GM19452 (cell line): ENCODE measurements around the gene GRIA2.
"Not testable (repeated sequence)": the region's sequence is repeated elsewhere in the genome, so short reads cannot be mapped to it uniquely, and the experiment has no call there.

Experiments used
- ATAC-seq: cut with Tn5 transposase; IDR thresholded peaks from one replicate; pipeline ENCODE4 v1.9.1; 2021; ENCODE audit not compliant: unreplicated experiment

Gene GRIA2

DNA sequence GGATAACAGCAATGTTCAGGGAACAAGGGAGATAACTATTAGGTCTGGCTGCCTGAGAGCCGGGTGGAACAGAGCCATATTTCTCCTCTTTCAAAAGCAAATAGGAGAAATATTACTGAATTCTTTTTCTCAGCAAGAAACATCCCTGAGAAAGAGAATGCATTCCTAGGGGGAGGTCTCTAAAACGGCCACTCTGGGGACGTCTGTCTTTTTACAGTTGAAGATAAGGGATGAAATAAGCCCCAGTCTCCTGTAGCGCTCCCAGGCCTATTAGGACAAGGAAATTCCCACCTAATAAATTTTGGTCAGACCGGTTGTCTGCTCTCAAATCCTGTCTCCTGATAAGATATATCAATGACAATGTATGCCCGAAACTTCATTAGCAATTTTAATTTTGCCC lies 37.6 kb downstream of the GRIA2 start:
- not testable (repeated sequence) for ATAC-seq

- ATAC-seq, result no peak
Measured at GRCh38 chr4:157265281-157265680, 44.8 kb downstream of the GRIA2 start.

- ATAC-seq, result no peak
Measured at GRCh38 chr4:157270108-157270507, 49.6 kb downstream of the GRIA2 start.

DNA sequence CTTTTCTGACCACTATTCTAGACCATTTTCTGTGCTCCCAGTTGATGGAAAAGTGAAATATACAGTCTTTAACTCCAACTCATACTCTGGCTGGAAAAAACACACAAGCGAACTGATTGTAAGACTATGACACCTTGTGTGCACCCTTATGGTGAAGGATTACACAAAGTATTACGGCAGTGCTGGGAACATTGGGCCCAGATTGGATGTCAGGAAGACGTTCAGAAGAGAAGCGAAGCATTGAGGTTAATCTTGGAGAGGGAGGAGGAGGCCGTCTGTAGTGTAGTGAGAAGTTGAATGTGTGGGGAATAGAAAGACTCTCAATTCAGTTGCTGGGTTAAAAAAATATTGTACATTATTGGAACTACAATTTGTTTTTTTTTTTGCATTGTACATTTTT lies 50.0 kb downstream of the GRIA2 start:
- ATAC-seq, result no peak

- no peak for ATAC-seq
Measured at GRCh38 chr4:157271166-157271869, 50.8 kb downstream of the GRIA2 start.

- ATAC-seq, result no peak
Measured at GRCh38 chr4:157280673-157281072, 60.1 kb downstream of the GRIA2 start.

- ATAC-seq, result no peak
Measured at GRCh38 chr4:157282019-157282418, 61.5 kb downstream of the GRIA2 start.

DNA sequence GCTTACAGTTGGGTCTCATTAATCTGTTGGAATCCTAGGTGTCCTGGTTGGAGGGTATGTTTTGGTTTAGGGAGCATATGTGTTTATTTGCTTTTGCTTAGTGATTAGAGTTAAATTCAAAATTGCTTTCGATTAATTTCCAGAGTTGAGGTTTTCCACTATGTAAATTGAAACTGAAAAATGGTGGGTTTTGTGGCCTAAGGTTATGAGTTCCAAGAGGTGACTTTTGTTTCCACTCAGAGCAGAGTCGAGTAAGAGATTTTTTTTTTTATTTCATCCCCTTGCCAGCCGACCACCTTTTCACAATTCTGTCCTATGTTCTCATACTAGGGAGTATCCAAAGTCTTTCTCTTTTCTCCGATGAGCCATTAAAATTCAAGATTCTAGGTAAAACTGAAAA lies 66.9 kb downstream of the GRIA2 start:
- no peak for ATAC-seq

- no peak for ATAC-seq
Measured at GRCh38 chr4:157290622-157291021, 70.1 kb downstream of the GRIA2 start.

GRCh38 chr4:157291071-157291470 lies 70.5 kb downstream of the GRIA2 start:
- no peak for ATAC-seq

DNA sequence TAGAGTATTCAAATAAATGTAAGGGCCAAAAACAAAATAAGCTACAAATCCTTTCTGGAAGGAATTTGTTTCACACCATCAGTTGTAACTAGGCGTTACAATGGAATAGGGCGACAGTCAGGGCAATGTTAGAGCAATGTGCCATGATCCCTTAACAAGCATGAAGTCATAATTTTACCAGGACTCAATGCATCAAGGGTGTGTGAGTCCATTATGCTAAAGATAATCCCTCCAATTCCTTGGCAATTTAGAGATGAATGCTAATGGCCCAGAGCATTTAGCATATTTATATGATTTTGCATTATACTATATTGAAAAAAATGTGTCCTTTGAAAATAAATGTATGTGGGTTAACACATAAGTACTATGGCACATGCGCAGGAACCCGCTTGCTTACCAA lies 73.1 kb downstream of the GRIA2 start:
- ATAC-seq, result no peak

GRCh38 chr4:157294575-157294974 lies 74.0 kb downstream of the GRIA2 start:
- no peak for ATAC-seq

DNA sequence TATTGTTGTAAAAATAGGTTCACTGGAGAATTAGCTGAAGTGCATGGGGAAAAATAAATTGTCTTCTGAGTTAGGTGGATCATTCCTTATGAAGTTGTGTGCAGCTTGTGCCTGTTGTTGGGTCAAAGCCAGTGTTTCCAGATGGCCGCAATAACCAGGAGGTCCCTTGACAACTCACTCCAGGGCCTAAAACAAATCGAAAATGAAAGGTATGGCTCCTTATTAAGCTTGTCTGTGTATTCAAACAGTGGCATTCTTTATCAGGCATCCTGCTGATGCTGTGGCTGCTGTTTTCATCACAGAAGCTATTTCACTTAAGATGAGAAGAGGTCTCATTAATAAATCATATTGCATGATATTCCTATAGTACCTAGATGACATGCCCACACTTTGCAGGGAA lies 80.2 kb downstream of the GRIA2 start:
- no peak for ATAC-seq

DNA sequence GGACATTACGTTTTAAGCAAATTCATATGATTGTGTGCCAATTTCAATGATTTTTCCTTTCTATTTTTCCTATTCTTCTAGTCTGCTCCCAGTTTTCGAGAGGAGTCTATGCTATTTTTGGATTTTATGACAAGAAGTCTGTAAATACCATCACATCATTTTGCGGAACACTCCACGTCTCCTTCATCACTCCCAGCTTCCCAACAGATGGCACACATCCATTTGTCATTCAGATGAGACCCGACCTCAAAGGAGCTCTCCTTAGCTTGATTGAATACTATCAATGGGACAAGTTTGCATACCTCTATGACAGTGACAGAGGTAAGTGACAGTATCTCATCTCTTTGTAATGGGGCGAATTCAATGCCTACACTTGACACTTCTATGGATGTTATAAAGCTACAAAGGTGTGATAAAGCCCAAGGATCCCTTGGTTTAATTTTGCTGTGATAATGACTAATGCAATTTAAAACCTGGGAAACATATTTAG lies 83.0 kb downstream of the GRIA2 start:
- ATAC-seq, result no peak

GRCh38 chr4:157304769-157305168 lies 84.2 kb downstream of the GRIA2 start:
- no peak for ATAC-seq

DNA sequence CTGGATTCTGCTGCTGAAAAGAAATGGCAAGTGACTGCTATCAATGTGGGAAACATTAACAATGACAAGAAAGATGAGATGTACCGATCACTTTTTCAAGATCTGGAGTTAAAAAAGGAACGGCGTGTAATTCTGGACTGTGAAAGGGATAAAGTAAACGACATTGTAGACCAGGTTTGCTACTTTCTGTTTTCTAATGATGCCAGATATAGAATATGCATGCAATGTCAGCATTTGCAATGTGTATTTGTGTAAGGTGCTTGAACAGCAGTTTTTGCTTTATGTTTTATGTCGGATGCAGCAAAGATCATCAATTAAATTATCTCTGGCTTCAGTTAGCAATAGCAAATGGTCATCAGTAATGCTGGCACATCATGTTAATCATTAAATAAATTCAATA lies 92.2 kb downstream of the GRIA2 start:
- ATAC-seq, result no peak

DNA sequence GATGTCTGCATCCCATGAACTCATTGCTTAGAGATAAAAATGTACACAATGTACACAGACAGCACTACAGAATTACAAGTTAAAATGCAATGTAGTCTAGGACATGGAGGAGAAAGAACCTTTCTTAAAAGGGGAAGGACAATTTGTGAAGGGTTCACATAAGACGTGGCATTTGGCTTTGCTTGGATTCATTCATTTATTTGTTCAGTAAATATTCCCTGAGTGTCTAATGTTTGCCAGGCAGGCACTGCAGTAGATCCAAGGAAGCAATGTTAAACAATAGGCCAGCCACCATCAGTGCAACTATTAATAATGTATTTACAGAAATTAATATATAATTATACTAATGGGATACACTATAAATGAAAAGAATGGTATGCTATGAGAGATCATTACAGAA lies 94.4 kb downstream of the GRIA2 start:
- ATAC-seq, result no peak

GRCh38 chr4:157315968-157316367 lies 95.4 kb downstream of the GRIA2 start:
- no peak for ATAC-seq

- ATAC-seq, result no peak
Measured at GRCh38 chr4:157320092-157320491, 99.6 kb downstream of the GRIA2 start.

DNA sequence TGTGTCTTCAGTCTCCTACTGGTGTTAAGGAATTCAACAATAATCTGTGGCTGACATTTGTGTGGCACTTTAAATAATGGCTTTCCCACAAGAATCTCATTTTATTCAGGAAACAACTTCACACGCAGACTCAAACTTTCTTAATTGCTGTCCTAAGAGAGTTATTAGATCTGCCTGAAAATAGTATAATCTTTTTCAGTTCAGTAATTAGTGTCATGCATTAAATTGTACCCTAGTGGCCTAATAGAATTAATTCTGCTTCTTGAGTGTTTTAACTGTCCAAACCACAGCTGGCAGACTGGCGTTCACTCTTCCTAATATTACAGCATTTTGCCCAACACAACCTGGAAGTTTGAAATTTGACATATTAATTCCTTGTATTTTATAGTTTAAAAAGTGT lies 107.1 kb downstream of the GRIA2 start:
- no peak for ATAC-seq

- no peak for ATAC-seq
Measured at GRCh38 chr4:157357887-157358286, 137.4 kb downstream of the GRIA2 start.

- no peak for ATAC-seq
Measured at GRCh38 chr4:157358439-157358838, 137.9 kb downstream of the GRIA2 start.

GRCh38 chr4:157358851-157359250 lies 138.3 kb downstream of the GRIA2 start:
- no peak for ATAC-seq
